ENCODE measurements around the gene GSTA3.

GRCh38 chr6:52890018-52890417, 19.5 kb downstream of the GSTA3 start:
- TF ChIP-seq EZH2 (IDR thresholded peaks at IDR 0.05; ENCODE audit: insufficient read depth, poor library complexity, severe bottlenecking), result no peak
- no peak for TF ChIP-seq EZH2phosphoT487 (IDR thresholded peaks at IDR 0.05; ENCODE audit: insufficient read depth, low read depth)
